SK-N-DZ (cell line): ENCODE measurements around the gene CASP12. TPM values are rescaled to one million over a fixed set of nuclear protein-coding genes. Genes with fewer than 3 reads are reported as not detected.
"Not testable (repeated sequence)": the region's sequence is repeated elsewhere in the genome, so short reads cannot be mapped to it uniquely, and the experiment has no call there.

Source experiments
- DNase-seq: peaks from one replicate; pipeline ENCODE4 v3.0.0-alpha.2; 2015; ENCODE audit warnings: low spot score
- polyA plus RNA-seq, 2 experiments: library from polyadenylated mRNA; depleted of rRNA; stranded (reverse); fragments of >200 nt; gene quantifications; 2 replicates each; pipeline ENCODE4 v1.2.3, GENCODE V29; 2014

CASP12 gene
- polyA plus RNA-seq (2014; cell fraction: cytosol; rRNA removed) = not detected in 2 replicates
- not detected in 2 replicates for polyA plus RNA-seq (2014; cell fraction: nucleus; rRNA removed)

GRCh38 chr11:104897891-104898684 lies at the start of gene CASP12:
CASP12 (minus strand) TSS chr11:104898460.
- DNase-seq = no peak

- DNase-seq = no peak
Measured at GRCh38 chr11:104946907-104947306, 48.6 kb upstream of the CASP12 start.

- no peak for DNase-seq
Measured at GRCh38 chr11:104944076-104944475, 45.8 kb upstream of the CASP12 start.

GRCh38 chr11:104943561-104943960 lies 45.3 kb upstream of the CASP12 start:
- DNase-seq = no peak

- DNase-seq = no peak
Measured at GRCh38 chr11:104934594-104934993, 36.3 kb upstream of the CASP12 start.

DNA sequence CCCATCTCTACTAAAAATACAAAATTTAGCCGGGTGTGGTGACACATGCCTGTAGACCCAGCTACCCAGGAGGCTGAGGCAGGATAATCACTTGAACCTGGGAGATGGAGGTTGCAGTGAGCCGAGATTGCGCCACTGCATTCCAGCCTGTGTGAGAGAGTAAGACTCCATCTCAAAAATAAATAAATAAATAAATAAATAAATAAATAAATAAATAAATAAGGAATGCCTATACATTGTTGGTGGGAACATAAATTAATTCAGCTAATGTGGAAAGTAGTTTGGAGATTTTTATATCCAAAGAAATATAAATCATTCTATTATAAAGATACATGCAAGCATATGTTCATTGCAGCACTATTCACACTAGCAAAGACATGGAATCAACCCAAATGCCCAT lies 35.8 kb upstream of the CASP12 start:
- not testable (repeated sequence) for DNase-seq

DNA sequence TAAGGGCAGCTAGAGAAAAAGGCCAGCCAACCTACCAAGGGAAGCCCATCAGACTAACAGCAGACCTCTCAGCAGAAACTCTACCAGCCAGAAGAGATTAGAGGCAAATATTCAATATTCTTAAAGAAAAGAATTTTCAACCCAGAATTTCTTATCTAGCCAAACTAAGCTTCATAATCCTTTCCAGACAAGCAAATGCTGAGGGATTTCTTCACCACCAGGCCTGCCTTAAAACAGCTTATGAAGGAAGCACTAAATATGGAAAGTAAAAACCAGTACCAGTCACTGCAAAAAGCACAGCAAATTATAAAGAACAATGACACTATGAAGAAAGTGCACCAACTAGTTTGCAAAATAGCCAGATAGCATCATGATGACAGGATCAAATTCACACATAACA lies 30.6 kb upstream of the CASP12 start:
- no peak for DNase-seq

GRCh38 chr11:104926771-104927611 lies 28.7 kb upstream of the CASP12 start:
- no peak for DNase-seq

DNA sequence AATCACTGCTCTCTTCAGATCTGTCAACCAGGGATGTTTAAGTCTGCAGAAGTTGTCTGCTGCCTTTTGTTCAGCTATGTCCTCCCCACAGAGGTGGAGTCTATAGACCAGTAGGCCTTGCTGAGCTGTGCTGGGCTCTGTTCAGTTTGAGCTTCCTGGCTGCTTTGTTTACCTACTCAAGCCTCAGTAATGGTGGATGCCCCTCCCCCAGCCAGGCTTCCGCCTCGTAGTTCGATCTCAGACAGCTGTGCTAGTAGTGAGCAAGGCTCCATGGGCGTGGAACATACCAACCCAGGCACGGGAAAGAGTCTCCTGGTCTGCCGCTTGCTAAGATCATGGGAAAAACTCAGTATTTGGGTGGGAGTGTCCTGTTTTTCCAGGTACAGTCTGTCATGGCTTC lies 27.6 kb upstream of the CASP12 start:
- DNase-seq = no peak

DNA sequence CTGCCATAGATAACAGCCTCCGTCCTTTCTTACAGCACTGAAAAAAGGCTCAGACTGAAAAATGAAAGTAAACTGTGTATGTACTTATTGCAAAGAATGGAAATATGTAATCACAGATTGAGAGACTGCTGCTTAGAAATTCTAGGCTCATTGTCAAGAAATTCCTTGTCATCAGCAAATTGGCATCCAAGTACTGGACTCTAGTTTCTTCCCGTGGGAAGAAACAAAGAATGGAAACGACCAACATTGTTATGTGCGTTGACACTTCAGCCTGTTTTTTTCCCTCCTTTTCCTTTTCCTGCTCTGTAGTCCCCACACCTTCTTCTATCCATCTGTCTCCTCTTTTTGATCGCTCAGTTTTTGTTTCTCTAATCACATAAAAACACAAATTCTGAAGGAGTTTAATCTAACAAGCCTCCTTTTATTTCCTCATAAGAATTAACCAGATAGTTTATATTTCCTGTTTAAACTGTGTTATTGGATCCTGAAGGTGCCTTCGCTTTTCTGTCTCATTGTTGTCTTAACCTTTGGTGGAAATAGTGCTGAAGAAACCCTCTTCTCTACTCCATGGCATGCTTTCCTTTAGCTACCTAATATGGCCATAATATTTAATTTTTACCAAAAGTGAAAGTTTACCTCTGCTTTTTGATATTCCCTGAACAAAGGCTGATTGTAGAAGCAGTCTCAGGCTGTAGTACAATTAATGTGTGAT lies 20.0 kb upstream of the CASP12 start:
- no peak for DNase-seq

GRCh38 chr11:104917271-104918112 lies 19.2 kb upstream of the CASP12 start:
- no peak for DNase-seq

DNA sequence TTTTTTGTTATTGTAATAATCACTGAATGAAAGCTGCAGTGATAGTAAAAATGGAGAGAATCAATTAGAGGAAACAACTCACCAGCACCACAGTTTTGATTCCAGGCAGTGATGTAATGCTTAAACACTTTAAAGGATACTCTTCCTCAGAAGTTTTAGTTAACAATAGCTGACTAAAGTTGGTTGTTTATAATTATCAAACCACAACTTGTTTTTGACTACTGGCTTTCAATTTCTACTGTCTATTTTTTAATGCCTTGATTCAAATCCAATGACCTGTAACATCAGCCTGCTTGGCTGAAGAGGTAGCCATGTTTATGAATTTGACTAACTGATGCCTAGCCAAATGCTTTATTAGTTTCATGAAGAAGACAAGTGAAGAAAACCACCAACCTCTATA lies 18.2 kb upstream of the CASP12 start:
- DNase-seq = no peak

DNA sequence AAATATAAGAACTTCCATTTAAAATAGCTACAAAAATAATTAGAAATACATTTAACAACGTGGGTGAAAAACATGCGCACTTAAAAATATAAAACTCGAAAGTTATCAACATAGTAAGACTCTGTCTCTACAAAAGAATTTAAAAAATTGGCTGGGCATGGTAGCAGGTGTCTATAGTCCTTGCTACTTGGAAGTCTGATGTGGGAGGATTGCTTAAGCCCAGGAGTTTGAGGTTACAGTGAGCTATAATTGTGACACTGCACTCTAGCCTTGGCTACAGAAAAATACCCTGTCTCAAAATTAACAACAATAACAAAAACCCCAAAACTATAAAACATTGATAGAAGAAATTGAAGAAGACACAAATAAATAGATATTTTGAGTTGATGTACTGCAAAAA lies 13.8 kb upstream of the CASP12 start:
- DNase-seq = no peak

DNA sequence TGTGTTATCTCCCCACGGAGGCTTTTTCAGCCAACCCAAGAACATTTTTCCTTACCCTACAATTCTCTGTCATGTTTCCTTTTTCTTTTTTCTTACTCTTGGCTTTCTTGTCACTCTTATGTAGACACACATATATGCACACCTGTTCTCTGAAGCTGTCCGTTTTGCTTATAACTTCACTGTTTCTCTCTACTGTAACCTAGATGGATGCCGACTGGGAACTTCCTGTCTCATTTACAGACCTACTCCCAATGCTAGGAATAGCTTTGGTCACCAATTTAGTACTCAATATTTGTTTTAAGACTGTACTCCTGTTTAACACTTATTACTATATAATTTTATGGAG lies 9.9 kb upstream of the CASP12 start:
- DNase-seq = no peak

- no peak for DNase-seq
Measured at GRCh38 chr11:104907521-104908185, 9.4 kb upstream of the CASP12 start.

DNA sequence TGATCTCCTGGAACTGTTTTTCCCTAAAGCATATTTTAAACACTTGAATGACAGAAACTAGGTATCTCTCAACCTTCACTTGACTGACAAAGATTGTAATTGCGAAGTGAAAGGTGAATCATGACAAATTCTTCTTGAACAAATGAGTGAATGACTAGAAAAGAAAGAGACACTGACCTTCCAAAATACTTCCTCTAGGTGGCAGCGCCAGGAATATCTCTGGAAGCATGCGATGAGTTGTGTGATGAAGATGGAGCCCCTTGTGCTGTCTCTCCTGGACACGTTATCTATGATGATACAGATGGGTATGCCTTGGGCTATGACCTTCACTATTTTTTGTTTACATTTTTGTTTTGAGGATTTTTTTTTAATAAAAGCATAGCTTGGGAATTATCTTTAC lies 7.0 kb upstream of the CASP12 start:
- no peak for DNase-seq

GRCh38 chr11:104899226-104899625 lies 966 bp upstream of the CASP12 start:
- no peak for DNase-seq

DNA sequence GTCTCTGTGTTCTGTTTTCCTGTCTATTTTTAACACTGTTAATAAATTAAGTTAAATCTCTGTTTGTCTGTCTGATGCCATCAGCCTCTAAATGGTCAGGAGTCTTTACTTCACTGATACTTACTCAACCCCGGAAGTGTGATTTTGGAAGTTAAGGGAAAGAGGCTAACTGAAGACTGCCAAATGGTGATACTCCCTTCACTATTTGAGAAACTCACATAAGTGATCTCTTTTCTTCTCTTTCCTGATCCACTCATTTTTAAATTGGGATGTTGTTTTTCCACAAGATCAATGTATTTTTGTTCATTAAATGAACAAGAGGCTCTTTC lies 389 bp upstream of the CASP12 start:
- DNase-seq = no peak

DNA sequence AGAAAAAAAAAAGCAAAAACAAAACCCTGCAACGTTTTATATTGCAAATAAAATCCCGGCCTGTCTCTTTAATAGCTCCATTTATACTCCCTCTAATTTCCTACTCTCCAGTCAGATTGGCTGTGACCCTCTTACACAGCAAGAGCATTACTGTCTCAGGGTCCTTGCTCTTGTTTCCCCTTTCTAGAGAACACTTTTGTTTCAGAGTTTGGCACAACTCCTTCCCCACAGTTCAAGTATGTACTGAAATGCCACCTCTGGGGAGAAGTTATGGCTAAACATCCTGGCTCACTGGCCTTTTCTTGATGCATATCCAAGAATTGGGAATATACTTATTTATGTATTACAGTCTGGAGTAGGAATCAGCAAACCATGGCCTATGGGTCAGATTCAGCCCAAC lies 2.6 kb downstream of the CASP12 start:
- DNase-seq = no peak

GRCh38 chr11:104893876-104894275 lies 4.4 kb downstream of the CASP12 start:
- DNase-seq = no peak
